ENCODE measurements around the gene FAM83B. TPM values are rescaled to one million over a fixed set of nuclear protein-coding genes. Genes with fewer than 3 reads are reported as not detected.

Gene FAM83B
- total RNA-seq, 2 experiments from 2014 or later = not detected

DNA sequence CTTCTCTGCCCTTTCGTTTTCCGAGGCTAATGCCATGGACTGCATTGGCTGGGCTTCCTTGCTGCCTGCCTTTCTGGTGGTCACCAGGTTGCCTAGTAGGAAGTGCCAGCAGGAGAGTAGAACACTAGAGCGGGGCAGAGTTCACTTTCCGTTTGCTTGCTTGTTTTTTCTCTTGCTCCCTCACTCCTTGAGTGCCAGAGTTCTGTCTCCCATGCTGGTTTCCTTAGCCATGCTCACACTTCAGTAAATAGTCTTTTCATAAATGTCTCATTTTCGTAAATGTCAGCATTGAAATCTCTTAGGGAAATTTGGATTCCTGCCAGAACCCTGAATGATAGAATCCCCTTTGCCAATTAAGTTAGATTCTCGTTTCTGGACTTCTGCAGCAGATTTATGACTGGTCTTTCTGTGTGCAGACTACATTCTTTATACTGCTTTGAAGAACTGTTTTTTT, 63.9 kb downstream of the FAM83B start:
- H3K9me3 Mint-ChIP-seq (ENCODE audit: insufficient read depth) = peaks cover 3% of the 10 kb centered on the region
- DNase-seq (no peak), ATAC-seq (no peak)
- POLR2A ChIA-PET = no interaction called here
- H3K36me3 Mint-ChIP-seq (ENCODE audit: low read depth) = no peaks in the 10 kb centered on the region
- H3K27me3 Mint-ChIP-seq (ENCODE audit: low read depth) = no peaks in the 10 kb centered on the region
- CTCF ChIA-PET = no interaction called here
- H3K4me3 Mint-ChIP-seq = no peak overlapping the region
- H3K4me1 Mint-ChIP-seq (ENCODE audit: low read depth) = no peaks in the 10 kb centered on the region
- no peak overlapping the region for H3K27ac Mint-ChIP-seq

- ChIA-PET POLR2A (no interaction called here), CTCF (no interaction called here)
- no peaks in the 10 kb centered on the region for H3K27me3 Mint-ChIP-seq (ENCODE audit: low read depth)
- no peak for ATAC-seq
- peaks cover 2% of the 10 kb centered on the region for H3K9me3 Mint-ChIP-seq (ENCODE audit: insufficient read depth)
- H3K27ac Mint-ChIP-seq = no peak overlapping the region
- no peak overlapping the region for H3K4me3 Mint-ChIP-seq
- no peaks in the 10 kb centered on the region for H3K36me3 Mint-ChIP-seq (ENCODE audit: low read depth)
- no peak for DNase-seq
- H3K4me1 Mint-ChIP-seq (ENCODE audit: low read depth) = no peaks in the 10 kb centered on the region
Observed at GRCh38 chr6:54910921-54911320, 64.3 kb downstream of the FAM83B start.

DNA sequence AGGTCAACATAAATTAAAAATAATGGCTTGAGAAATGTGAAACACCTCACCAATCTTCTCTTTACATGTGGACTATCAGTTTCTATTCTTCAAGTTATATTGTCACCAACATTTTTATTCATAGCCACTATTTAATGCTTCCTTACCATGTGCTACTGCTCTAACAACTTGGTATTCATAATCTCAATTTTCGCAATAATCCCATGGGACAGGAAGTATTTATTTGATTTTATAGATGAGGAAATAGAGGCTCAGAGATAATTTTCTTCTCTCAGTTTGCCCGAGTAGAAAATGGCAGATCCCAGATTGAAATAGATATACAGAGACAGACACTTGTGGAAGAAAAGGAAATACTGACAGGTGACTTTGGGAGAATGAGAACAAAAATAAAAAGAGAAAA, 66.6 kb downstream of the FAM83B start:
- H3K27ac Mint-ChIP-seq = no peak overlapping the region
- H3K4me3 Mint-ChIP-seq = no peak overlapping the region
- no peak for ATAC-seq
- ChIA-PET POLR2A (no interaction called here), CTCF (no interaction called here)
- DNase-seq = no peak
- H3K27me3 Mint-ChIP-seq (ENCODE audit: low read depth) = no peaks in the 10 kb centered on the region
- H3K9me3 Mint-ChIP-seq (ENCODE audit: insufficient read depth) = no peaks in the 10 kb centered on the region
- no peaks in the 10 kb centered on the region for H3K36me3 Mint-ChIP-seq (ENCODE audit: low read depth)
- H3K4me1 Mint-ChIP-seq (ENCODE audit: low read depth) = no peaks in the 10 kb centered on the region

GRCh38 chr6:54916858-54917257, 70.3 kb downstream of the FAM83B start:
- CTCF ChIA-PET = no interaction called here
- H3K4me1 Mint-ChIP-seq (ENCODE audit: low read depth) = no peaks in the 10 kb centered on the region
- H3K36me3 Mint-ChIP-seq (ENCODE audit: low read depth) = no peaks in the 10 kb centered on the region
- H3K27me3 Mint-ChIP-seq (ENCODE audit: low read depth) = no peaks in the 10 kb centered on the region
- ATAC-seq (no peak), DNase-seq (no peak)
- peaks cover 4% of the 10 kb centered on the region for H3K9me3 Mint-ChIP-seq (ENCODE audit: insufficient read depth)
- POLR2A ChIA-PET = no interaction called here
- H3K4me3 Mint-ChIP-seq = no peak overlapping the region
- no peak overlapping the region for H3K27ac Mint-ChIP-seq

- Mint-ChIP-seq H3K4me3 (no peak overlapping the region), H3K36me3 (ENCODE audit: low read depth) (no peaks in the 10 kb centered on the region), H3K9me3 (ENCODE audit: insufficient read depth) (peaks cover 4% of the 10 kb centered on the region), H3K27ac (no peak overlapping the region), H3K27me3 (ENCODE audit: low read depth) (no peaks in the 10 kb centered on the region), H3K4me1 (ENCODE audit: low read depth) (no peaks in the 10 kb centered on the region)
- ChIA-PET CTCF (no interaction called here), POLR2A (no interaction called here)
- no peak for ATAC-seq
- DNase-seq = no peak
Observed at GRCh38 chr6:54920628-54921027, 74.1 kb downstream of the FAM83B start.

- Mint-ChIP-seq H3K36me3 (ENCODE audit: low read depth) (no peaks in the 10 kb centered on the region), H3K4me3 (no peak overlapping the region), H3K27ac (no peak overlapping the region), H3K9me3 (ENCODE audit: insufficient read depth) (peaks cover 4% of the 10 kb centered on the region), H3K4me1 (ENCODE audit: low read depth) (no peaks in the 10 kb centered on the region), H3K27me3 (ENCODE audit: low read depth) (no peaks in the 10 kb centered on the region)
- ATAC-seq (no peak), DNase-seq (no peak)
- ChIA-PET POLR2A (no interaction called here), CTCF (no interaction called here)
Observed at GRCh38 chr6:54921891-54922290, 75.3 kb downstream of the FAM83B start.

GRCh38 chr6:54929245-54929909, 82.8 kb downstream of the FAM83B start:
- no peak for ATAC-seq

DNA sequence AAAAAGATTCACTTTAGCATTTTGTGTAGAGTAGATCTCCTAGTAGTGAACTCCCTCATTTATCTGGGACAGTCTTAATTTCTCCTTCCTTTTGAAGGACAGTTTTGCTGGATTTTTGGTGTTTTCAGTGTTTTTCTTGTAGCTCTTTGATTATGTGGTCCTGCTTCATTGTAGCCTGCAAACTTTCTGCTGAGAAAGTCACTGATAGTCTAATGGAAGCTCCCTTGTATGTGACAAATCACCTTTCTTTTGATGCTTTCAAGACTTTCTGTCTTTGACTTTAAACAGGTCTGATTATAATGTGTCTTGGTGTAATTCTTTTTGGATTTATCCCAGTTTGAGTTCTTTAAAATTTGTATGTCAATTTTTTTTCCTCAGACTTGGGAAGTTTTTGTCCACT, 86.1 kb downstream of the FAM83B start:
- ChIA-PET POLR2A (no interaction called here), CTCF (no interaction called here)
- Mint-ChIP-seq H3K27me3 (ENCODE audit: low read depth) (no peaks in the 10 kb centered on the region), H3K4me1 (ENCODE audit: low read depth) (no peaks in the 10 kb centered on the region), H3K9me3 (ENCODE audit: insufficient read depth) (peaks cover 16% of the 10 kb centered on the region), H3K4me3 (no peak overlapping the region), H3K27ac (no peak overlapping the region), H3K36me3 (ENCODE audit: low read depth) (no peaks in the 10 kb centered on the region)
- DNase-seq = no peak
- ATAC-seq = no peak

More at GRCh38 chr6:54929245-54929909, 82.8 kb downstream of the FAM83B start:
- no peak overlapping the region for H3K27ac Mint-ChIP-seq
- no peak for DNase-seq
- ChIA-PET CTCF (no interaction called here), POLR2A (no interaction called here)
- no peak overlapping the region for H3K4me3 Mint-ChIP-seq
- H3K27me3 Mint-ChIP-seq (ENCODE audit: low read depth) = no peaks in the 10 kb centered on the region
- peaks cover 16% of the 10 kb centered on the region for H3K9me3 Mint-ChIP-seq (ENCODE audit: insufficient read depth)
- H3K36me3 Mint-ChIP-seq (ENCODE audit: low read depth) = no peaks in the 10 kb centered on the region
- no peaks in the 10 kb centered on the region for H3K4me1 Mint-ChIP-seq (ENCODE audit: low read depth)

DNA sequence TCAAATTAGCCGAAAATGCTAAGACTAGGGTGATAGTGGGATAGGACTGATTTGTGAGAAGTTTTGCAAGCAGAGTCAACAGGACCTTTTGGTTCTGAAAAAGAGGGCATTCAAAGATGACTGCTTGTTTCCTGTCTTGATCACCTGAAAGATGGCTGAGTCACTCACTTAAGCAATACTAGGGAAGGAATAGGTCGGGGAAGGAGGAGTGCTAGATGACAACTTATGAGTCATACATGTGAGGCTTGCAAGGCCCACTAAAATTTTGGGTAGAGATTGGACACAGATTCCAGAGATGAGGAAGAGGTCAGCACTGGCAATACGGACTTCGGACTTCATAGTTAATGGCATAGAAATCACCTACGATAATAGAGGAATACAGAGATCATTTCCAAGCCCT, 89.2 kb downstream of the FAM83B start:
- H3K4me3 Mint-ChIP-seq = no peak overlapping the region
- no peaks in the 10 kb centered on the region for H3K27me3 Mint-ChIP-seq (ENCODE audit: low read depth)
- H3K36me3 Mint-ChIP-seq (ENCODE audit: low read depth) = no peaks in the 10 kb centered on the region
- DNase-seq (no peak), ATAC-seq (no peak)
- CTCF ChIA-PET = no interaction called here
- H3K27ac Mint-ChIP-seq = no peak overlapping the region
- POLR2A ChIA-PET = no interaction called here
- no peaks in the 10 kb centered on the region for H3K4me1 Mint-ChIP-seq (ENCODE audit: low read depth)
- H3K9me3 Mint-ChIP-seq (ENCODE audit: insufficient read depth) = peaks cover 16% of the 10 kb centered on the region

GRCh38 chr6:54937371-54937770, 90.8 kb downstream of the FAM83B start:
- ChIA-PET POLR2A (no interaction called here), CTCF (no interaction called here)
- Mint-ChIP-seq H3K27ac (no peak overlapping the region), H3K9me3 (ENCODE audit: insufficient read depth) (peaks cover 14% of the 10 kb centered on the region), H3K36me3 (ENCODE audit: low read depth) (no peaks in the 10 kb centered on the region), H3K27me3 (ENCODE audit: low read depth) (no peaks in the 10 kb centered on the region), H3K4me3 (no peak overlapping the region), H3K4me1 (ENCODE audit: low read depth) (no peaks in the 10 kb centered on the region)
- no peak for DNase-seq
- ATAC-seq = no peak

DNA sequence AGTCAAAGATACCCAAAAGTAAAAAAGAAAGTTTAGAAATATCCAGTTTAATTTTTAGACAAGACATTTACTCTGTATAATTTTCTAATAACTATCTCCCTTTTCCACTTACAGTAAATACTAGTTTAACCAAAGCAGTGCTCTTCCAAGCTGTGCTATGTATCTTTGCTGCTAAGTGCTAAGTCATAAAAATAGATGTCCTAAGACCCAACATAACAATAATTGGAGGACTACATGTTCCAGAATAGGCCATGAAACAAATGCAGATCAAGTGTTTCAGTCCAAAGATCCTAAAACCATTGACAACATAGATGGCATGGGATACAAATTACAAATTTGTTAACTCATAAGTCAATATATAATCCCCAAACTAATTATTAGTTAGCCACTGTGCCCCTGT, 111.1 kb downstream of the FAM83B start:
- no peak for ATAC-seq
- no peak overlapping the region for H3K27ac Mint-ChIP-seq
- POLR2A ChIA-PET = no interaction called here
- H3K36me3 Mint-ChIP-seq (ENCODE audit: low read depth) = no peaks in the 10 kb centered on the region
- no peaks in the 10 kb centered on the region for H3K27me3 Mint-ChIP-seq (ENCODE audit: low read depth)
- no peak overlapping the region for H3K4me3 Mint-ChIP-seq
- no peaks in the 10 kb centered on the region for H3K4me1 Mint-ChIP-seq (ENCODE audit: low read depth)
- no peak for DNase-seq
- peaks cover 5% of the 10 kb centered on the region for H3K9me3 Mint-ChIP-seq (ENCODE audit: insufficient read depth)
- CTCF ChIA-PET = no interaction called here

DNA sequence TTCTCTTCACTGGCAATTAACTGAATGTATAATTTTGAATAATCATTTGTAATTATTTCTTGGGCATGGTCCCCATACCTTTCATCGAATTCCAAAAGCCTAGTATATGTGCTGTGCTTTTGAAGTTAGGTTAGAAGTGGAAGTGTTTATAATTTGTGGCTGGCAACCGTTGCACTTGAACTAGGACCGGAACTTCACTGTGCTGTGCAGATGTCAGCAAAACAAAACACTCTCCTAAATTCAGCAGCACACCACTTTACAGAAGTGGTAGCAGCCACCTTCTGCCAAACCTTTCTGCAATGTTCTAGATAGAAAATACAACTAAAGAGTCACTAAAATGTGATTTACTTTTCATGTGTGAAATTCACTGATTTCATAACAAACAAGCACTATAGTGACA, 111.9 kb downstream of the FAM83B start:
- Mint-ChIP-seq H3K9me3 (ENCODE audit: insufficient read depth) (peaks cover 5% of the 10 kb centered on the region), H3K4me3 (no peak overlapping the region), H3K27me3 (ENCODE audit: low read depth) (no peaks in the 10 kb centered on the region), H3K27ac (no peak overlapping the region), H3K4me1 (ENCODE audit: low read depth) (no peaks in the 10 kb centered on the region), H3K36me3 (ENCODE audit: low read depth) (no peaks in the 10 kb centered on the region)
- POLR2A ChIA-PET = no interaction called here
- no peak for DNase-seq
- CTCF ChIA-PET = no interaction called here
- ATAC-seq = no peak

- no peak overlapping the region for H3K4me3 Mint-ChIP-seq
- no peaks in the 10 kb centered on the region for H3K36me3 Mint-ChIP-seq (ENCODE audit: low read depth)
- POLR2A ChIA-PET = no interaction called here
- H3K27ac Mint-ChIP-seq = no peak overlapping the region
- H3K27me3 Mint-ChIP-seq (ENCODE audit: low read depth) = no peaks in the 10 kb centered on the region
- H3K9me3 Mint-ChIP-seq (ENCODE audit: insufficient read depth) = peaks cover 5% of the 10 kb centered on the region
- DNase-seq = no peak
- CTCF ChIA-PET = no interaction called here
- no peaks in the 10 kb centered on the region for H3K4me1 Mint-ChIP-seq (ENCODE audit: low read depth)
- ATAC-seq = no peak
Observed at GRCh38 chr6:54959820-54960219, 113.2 kb downstream of the FAM83B start.
